NCI-H69 (cell line): ENCODE data around the gene CHTOP.
A peak's percentile ranks its signal among the peaks of the same experiment; 100 is the strongest.
"Not testable (repeated sequence)": the region's sequence is repeated elsewhere in the genome, so short reads cannot be mapped to it uniquely, and the experiment has no call there.

ENCODE experiments used
- DNase-seq: peaks from one replicate; lab custom pipeline; 2025; lab: John Stamatoyannopoulos, UW

CHTOP gene

GRCh38 chr1:153631047-153632022, 2.5 kb upstream of the CHTOP start:
- DNase-seq = no peak

GRCh38 chr1:153633161-153633753, 609 bp upstream of the CHTOP start:
- peak; percentile 72 for DNase-seq

DNA sequence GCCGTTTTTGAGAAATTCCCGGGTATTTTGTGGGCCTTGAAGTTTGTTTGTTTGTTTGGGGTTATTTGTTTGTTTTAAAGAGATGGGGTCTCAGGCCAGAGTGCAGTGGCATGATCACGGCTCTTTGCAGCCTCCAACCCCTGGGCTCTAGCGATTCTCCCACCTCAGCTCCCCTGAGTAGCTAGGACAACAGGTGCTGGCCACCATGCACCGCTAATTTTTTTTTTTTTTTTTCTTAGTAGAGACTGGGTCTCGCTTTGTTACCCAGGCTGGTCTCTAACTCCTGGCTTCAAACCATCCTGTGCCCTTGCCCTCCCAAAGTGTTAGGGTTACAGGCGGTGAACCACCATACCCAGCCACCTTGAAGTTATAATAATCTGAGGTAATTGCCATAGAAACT, 2.0 kb downstream of the CHTOP start:
- DNase-seq = no peak

DNA sequence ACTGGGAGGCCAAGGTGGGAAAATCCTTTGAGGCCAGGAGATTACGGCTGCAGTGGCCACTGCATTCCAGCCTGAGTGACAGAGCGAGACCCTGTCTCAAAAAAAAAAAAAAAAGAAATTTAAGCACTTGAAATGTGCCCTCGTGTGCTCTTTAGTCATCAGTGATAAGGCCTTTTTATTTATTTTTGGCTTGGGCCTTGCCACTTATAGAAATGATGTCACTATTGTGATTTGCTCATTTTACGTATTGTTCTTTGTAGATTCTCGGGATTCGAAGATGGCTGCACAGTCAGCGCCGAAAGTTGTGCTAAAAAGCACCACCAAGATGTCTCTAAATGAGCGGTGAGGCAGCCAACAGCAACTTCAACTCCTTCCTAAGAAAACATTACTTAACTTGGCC, 2.4 kb downstream of the CHTOP start:
- DNase-seq = no peak

GRCh38 chr1:153638261-153638660, 4.4 kb downstream of the CHTOP start:
- no peak for DNase-seq

DNA sequence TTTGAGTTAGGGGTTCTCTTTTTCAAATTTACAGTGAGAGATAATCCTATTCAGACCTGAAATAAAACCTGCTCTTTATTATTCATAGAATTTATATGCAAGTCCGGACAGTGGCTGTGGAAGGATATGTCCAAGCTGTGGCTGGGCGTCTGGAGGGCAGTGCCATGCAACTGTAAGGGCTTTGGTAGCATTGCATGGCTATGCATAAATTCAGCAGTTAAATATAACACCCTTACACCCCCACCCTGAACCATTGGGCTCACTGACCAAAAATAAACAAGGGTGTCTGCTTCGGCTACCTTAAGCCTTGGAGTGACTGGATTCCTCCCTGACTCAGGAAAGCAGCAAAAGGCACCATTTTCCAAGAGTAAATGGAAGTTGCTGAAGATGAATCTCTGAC, 5.4 kb downstream of the CHTOP start:
- no peak for DNase-seq

DNA sequence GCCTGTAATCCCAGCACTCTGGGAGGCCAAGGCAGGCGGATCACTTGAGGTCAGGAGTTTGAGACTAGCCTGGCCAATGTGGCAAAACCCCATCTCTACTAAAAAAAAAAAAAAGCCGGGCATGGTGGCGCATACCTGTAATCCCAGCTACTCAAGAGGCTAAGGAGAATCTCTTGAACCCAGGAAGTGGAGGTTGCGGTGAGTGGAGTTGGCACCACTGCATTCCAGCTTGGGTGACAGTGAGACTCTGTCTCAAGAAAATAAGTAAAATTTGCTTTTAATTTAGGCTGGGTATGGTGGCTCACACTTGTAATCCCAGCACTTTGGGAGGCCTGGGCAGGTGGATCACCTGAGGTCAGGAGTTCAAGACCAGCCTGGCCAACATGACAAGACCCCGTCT, 6.3 kb downstream of the CHTOP start:
- DNase-seq = not testable (repeated sequence)

DNA sequence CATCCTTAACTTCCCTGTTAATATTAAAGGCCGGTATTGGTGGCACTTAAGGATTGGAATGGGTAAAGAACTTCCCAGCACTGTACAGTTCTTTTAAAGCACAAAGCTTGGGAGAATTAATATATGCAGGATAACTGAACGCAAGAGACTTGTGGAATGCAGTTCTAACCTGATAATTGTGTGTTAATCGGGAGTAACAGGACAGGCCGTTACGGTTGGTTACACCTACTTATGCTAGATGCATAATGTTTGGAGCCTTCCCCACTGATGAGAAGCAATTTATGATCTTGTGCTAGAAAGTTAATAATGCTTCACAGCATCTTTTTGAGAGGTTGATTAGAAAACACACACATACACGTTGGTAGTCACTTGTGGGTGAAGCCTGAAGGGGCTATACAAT, 7.0 kb downstream of the CHTOP start:
- DNase-seq = no peak

GRCh38 chr1:153642161-153642560, 8.3 kb downstream of the CHTOP start:
- no peak for DNase-seq

GRCh38 chr1:153643100-153643499, 9.2 kb downstream of the CHTOP start:
- DNase-seq = no peak

- no peak for DNase-seq
These were observed 9.9 kb downstream of the CHTOP start for GRCh38 chr1:153643816-153644215.

- no peak for DNase-seq
These were observed 12.9 kb downstream of the CHTOP start for GRCh38 chr1:153646672-153647345.

GRCh38 chr1:153647346-153647714, 13.5 kb downstream of the CHTOP start:
- no peak for DNase-seq

DNA sequence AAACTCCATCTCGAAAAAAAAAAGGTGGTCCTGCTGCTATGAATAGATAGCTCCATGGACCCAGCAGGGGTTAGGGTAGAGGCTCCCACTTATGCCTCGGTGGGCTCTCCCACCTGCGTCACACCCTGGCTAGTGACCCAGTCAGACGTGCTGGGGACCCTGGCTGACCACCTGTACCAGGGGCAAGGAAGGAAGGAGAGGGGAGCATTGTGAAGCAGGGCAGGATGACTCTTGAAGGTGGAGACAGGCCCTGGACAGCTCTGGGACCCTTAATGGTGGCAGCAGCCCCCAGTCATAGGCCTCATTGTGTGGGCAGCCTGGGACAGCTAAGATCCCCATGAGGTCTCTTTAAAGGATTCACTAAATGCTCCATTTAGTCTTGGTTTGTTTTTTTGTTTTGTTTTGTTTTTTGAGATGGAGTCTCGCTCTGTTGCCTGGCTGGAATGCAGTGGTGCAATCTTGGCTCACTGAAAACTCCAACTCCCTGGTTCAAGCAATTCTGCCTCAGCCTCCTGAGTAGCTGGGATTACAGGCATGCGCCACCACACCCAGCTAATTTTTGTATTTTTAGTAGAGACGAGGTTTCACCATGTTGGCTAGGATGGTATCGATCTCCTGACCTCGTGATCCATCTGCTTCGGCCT, 14.3 kb downstream of the CHTOP start:
- DNase-seq = no peak

- DNase-seq = peak; percentile 47
These were observed 15.4 kb downstream of the CHTOP start for GRCh38 chr1:153649137-153649862.

GRCh38 chr1:153649863-153650235, 16.0 kb downstream of the CHTOP start:
- peak; percentile 78 for DNase-seq

GRCh38 chr1:153651771-153652170, 17.9 kb downstream of the CHTOP start:
- peak; percentile 30 for DNase-seq

DNA sequence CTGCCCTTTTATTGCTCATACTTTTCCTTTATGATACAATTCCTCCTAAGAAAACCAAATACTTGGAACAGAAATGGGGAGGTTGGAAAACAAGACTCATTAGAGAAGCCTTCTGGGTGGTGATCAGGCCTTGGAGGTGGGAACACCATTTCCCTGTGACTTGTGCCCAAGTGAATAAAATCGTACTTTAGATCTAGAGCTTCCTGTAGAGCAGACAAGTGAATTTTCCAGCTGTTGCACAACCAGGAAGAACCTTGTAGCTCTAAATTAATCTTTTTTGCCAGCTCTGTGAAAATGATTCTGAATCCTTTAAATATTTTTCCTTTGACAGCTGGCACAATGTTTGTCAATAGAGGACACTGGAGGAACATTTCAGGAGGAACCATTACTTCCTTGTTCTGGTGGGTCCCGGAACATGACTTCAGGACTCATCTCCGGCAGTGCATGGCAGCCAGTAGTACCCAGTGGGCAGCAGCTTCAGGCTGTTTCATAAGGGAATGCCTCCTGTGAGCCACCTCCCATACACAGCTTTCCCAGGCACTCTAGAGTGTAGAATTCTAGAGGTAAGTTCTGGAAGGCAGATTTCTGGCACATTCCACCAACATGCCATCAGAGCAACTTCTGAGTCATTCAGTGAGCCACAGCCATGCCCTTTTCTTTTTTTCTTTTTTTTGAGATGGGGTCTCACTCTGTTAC, 19.1 kb downstream of the CHTOP start:
- DNase-seq = no peak

DNA sequence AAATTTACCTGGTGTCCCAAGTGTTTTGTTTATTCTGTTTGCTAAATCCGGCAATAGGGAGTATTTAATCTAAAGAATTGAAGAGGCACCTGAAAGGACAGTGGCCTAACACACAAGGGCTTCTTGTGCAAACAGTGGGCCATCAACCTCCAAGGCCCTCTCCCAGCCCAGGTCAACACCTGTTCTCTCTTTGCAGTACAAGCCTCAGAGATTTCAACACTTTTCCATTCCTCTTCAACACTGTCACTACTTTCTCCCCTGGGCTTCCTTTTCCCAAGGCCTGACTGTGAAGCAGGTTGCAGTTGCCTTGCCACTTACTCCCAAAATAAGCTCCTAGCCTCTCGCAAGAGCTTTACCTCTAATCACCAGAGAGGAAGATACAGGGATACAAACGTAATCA, 21.5 kb downstream of the CHTOP start:
- DNase-seq = no peak

DNA sequence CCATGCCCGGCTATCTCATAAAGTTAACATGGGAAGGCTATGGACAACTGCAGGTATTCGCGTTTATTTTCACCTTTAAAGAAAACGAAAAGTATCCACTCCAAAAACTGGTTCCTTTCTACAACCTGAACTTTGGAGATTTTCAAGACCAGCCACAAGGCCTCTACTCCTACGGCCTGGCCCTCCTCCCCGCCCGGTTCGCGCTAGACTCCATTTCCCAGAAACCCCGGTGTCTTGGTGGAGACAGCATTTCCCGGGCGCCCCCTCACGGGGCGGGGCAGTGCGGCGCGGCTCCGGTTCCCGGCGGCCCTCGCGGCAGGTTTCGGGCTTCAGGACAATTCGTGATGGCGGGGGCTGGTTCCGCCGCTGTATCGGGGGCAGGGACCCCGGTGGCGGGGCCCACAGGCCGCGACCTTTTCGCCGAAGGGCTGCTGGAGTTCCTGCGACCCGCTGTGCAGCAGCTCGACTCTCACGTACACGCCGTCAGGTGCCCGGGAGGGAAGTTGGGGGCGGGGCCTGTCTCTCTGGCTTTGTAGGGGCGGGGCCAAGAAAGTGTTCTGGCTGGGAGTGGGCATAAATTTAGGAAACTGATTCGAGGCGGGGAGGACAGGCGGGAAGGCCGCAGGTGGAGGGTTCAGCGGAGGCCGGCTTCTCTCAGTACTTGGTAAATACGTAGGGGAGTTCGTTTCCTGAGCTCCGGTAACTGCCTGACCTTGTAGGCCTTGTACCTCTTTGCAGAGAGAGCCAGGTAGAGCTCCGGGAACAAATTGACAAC, 24.7 kb downstream of the CHTOP start, which contains the start of gene SNAPIN:
TSS of gene SNAPIN (plus strand) at position 304 of the 775 bp plus-strand sequence. CDS start at position 345, 41 bp downstream.
- DNase-seq = peak; percentile 95
